Measurements from ENCODE around the gene BAG5.

The BAG5 gene

DNA sequence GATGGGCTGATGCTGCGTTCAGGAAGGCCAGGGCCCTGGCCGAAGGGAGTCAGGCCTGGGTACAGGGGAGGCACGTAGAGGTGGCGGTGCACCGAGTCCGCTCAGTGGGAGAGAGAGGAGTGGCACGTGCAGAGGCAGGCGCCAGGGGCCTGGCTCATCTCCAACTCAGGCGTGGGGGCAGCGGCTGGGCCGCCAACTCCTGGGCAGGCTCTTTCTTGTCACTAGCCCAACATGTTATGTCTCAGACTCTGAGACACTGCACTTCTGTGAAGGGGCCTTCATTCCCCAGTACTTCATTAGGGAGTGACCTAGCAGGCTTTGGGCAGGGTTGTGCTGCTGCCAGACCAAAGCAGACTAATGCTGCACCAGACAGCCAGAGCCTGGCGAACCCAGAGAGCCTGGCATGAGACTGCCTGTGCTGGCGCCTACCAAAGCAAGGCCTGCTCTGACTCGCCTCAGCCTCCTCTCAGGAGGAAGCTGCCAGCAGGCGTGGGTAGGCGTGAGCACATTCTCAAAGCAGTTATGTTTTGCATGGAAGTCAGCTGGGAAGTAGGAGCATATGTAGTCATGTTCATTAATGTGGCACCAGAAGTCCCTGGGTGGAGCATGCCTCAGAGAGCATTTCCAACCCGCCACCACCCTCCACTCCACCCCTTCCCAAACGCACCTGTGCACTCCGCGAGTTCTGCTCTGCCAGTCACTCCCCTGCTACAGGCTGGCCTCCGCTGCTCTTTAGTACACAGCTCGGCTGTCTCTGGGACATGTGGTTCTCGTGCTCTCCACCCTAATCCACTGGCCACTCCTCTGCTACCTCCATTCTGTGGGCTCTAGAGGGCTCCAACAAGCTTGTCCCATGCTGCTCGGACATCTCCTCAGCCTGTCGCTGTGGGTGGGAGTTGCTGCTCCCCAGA, 49.5 kb downstream of the BAG5 start:
- in situ Hi-C loops (cut with HindIII; ENCODE audit: low sequenced_read_pairs) = loop anchor here (5.0 kb wide), 1 partner anchor 39 kb away; no protein-coding TSS in a partner anchor

DNA sequence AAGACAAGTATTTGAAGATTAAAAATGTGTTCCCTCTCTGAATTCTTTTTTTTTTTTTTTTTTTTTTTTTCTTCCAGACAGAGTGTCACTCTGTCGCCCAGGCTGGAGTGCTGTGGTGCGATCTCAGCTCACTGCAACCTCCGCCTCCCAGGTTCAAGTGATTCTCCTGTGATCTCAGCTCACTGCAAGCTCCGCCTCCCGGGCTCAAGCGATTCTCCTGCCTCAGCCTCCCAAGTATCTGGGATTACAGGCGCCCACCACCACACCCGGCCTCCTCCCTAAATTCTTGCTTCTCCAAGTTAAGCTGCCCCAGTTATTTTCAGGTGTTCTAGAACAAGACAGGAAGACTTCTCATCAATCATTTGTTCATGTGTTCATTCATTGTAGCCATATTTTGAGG, 50.3 kb downstream of the BAG5 start:
- in situ Hi-C loops (cut with HindIII; ENCODE audit: low sequenced_read_pairs) = loop anchor here (5.0 kb wide), 1 partner anchor 40 kb away; no protein-coding TSS in a partner anchor

DNA sequence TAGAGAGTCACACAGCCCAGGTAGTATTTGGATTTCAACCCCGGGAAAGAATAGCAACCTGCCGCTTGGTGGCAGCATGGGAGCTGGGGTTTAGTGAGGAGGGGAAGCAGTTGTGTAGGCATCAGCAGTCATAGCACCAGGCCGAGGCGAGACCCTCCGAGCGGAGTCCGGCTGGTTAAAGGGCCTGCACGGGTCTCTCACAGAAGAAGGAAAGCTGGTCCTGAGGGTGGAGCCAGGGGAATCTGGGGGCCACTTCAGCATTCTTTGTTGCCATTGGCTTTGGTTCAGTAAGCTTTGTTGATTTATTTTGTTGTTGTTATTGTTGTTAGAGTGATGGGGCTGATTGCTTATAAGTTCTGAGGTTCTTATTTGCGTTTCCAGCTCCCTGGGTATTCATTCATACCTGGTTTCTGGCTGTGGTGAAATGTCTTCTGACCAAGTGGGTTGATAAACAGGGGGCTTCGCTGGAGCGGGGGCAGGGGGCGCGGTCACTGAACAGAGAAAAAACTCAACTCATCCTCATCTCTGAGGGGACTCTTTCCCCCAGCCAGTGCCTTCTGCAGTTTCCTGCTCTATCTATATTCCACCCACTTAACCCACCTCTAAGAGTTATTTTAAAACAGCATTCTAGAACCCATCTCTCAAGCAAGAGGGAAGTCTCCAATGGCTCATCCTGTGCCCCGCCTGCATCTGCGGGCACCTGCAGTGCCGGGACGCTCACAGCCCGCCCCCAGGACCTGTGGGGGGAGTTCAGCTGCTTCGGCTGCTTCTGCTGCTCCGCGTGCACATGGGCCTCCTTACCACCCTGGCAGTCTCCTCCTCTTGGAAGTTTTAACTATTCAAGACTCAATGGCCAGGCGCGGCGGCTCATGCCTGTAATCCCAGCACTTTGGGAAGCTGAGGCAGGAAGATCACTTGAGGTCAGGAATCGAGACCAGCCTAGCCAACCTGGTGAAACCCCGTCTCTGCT, 51.4 kb downstream of the BAG5 start:
- in situ Hi-C loops (cut with HindIII; ENCODE audit: low sequenced_read_pairs) = loop anchor here (5.0 kb wide), 1 partner anchor 41 kb away; no protein-coding TSS in a partner anchor

DNA sequence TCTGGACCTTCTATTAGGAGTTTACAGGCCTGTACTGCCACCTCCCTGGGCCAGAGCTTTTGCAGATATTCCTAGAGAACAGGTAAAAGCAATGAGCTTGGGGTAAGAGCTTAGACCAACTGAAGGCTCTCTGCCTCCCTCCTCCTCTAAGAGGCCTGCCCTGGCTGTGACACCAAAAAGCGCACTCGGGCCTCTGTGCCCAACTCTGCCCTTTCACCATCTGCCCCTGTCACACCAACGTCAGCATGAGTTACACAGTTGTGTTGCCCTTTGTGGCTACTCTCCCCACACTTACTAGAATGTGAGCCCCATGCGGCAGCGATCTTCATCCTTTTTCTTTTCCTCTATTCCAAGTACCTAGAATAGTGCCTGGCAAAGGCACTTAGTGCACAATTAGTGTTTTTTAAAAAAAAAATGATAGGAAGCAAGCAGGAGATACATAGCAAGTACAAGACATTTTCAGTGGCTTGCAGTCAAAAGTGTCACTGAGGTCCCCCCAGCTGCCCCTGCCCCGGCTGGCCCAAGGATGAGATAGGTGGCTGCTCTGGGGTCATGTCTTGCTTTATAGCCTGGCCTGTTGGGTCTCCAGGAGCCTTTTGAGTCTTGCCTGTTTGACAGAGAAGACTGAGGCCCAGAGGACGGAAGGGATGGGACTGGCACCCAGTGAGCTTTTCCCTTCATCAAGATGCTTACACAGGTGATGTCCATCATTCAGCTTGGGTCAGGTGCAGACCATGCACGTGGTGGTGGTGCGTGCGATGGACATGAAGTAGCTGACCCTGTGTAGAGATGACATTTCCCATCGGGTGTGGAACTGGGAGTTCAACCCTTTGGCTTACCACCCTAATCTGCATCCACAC, 52.4 kb downstream of the BAG5 start:
- in situ Hi-C loops (cut with HindIII; ENCODE audit: low sequenced_read_pairs) = loop anchor here (5.0 kb wide), 1 partner anchor 42 kb away; no protein-coding TSS in a partner anchor

DNA sequence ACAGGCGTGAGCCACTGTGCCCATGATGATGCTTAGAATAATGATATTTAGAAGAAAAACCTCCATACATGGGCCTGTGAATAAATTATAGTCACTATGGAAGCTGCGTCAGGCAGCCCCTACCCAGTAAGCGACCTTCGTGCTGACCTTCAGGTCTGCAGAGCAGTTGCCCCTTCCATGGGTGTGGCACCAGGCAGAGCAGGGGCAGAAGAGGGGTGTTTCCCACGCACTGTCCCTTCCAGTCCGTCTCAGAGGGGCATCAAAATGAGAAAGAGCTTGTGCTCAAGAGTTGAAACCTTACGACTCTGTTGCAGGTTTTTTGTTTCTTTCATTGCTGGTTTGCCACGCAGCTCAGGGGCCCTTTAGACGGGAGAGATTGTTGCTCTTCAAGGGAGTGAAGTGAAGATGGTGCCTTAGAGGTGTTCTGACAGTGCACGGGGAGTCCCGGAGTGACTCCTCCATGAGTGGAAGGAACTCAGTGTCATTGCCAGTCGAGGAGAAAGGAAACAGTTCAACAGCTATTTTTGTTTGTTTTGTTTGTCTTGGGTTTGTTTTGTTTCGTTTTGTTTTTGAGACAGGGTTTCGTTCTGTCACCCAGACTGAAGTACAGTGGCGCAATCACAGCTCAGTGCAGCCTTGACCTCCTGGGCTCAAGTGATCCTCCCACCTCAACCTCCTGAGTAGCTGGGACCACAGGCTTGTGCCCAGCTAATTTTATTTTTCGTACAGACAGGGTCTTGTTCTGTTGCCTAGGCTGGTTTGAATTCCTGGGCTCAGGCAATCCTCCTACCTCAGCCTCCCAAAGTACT, 53.7 kb downstream of the BAG5 start:
- in situ Hi-C loops (cut with HindIII; ENCODE audit: low sequenced_read_pairs) = no loop called here

DNA sequence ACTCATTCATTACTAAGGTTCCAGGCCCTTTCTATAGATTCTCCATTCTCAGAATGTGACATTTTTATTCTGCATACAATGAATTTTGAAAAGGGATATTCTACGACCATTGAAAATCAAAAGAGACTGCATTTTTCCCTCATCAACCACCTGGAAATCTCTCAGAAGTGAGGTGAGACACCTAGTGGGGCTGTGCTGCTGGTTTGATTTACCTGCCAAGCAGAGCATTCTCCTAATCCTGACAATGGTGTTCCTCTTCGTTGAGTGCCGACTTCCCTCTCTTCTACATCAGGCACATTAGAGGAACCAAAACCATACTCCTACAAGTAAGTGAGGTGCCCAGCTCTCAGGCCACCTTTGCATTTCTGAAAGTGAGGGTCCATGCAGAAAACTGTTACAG, 54.7 kb downstream of the BAG5 start:
- in situ Hi-C loops (cut with HindIII; ENCODE audit: low sequenced_read_pairs) = no loop called here
